H1 (cell line): ENCODE results near the gene MARCHF3. TPM values are rescaled to one million over a fixed set of nuclear protein-coding genes. Genes with fewer than 3 reads are reported as not detected.

ENCODE experiments used
- TBP ChIP-seq: IDR thresholded peaks from 2 replicates; pipeline ENCODE4 v1.6.1; 2011; ENCODE audit warnings: low read depth, low read length, improper control_type of control experiment
- polyA plus RNA-seq, 7 experiments: library from polyadenylated mRNA; depleted of rRNA in 3 of 7; stranded (reverse) in 5 of 7; unstranded in 2 of 7; fragments of >200 nt in 5 of 7; fragments of 200-250 nt in 2 of 7; gene quantifications; 1 replicate in 5 of 7; 2 replicates in 1 of 7; 4 replicates in 1 of 7; pipeline versions ENCODE4 v1.2.1 to v1.2.3, GENCODE V29; 2011 to 2013; ENCODE audit warnings: missing spikeins in 2 of 7, mixed read lengths in 2 of 7
- total RNA-seq: library from RNA; stranded (reverse); fragmentation: NEBNext Ultra II Directional; extraction: Animal tissue kit (Norgen Biotek cat#: 25700); gene quantifications from 2 replicates; pipeline ENCODE4 v1.2.1, GENCODE V29; 2021
- TF ChIP-seq, protein P1 (sequence below): fragments of 300-600 bp; sonication (generic); IDR thresholded peaks from 2 replicates; pipeline ENCODE4 v1.7.1; 2012; ENCODE audit warnings: low read length, moderate library complexity, mild to moderate bottlenecking, inconsistent platforms; ENCODE audit not compliant: insufficient replicate concordance

MARCHF3 gene
- total and polyA plus RNA-seq, 2 of the 8 experiments (the other 6 are each of a cell fraction or from before 2014, with no cell fraction given), result 12.0 to 16.9 TPM

DNA sequence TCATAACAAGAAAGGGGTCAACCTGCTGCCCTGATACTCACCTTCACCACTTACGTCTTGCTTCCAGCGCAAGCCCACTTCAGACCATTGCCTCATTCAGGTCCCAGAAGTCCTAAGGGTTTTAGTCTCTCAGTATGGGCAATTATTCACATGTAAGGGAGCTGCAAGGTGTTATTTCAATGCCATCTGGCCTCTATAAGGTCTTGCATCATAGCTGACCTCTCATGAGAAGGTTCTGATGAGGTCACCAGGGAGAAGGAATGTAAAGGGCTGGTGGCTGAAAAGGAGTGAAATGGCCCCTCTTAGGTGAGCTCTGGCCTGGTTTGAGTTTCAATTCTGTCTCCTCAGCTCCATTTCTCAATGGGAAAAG is 1.5 kb upstream of the MARCHF3 start (continued):
- TF ChIP-seq, protein P1, sequence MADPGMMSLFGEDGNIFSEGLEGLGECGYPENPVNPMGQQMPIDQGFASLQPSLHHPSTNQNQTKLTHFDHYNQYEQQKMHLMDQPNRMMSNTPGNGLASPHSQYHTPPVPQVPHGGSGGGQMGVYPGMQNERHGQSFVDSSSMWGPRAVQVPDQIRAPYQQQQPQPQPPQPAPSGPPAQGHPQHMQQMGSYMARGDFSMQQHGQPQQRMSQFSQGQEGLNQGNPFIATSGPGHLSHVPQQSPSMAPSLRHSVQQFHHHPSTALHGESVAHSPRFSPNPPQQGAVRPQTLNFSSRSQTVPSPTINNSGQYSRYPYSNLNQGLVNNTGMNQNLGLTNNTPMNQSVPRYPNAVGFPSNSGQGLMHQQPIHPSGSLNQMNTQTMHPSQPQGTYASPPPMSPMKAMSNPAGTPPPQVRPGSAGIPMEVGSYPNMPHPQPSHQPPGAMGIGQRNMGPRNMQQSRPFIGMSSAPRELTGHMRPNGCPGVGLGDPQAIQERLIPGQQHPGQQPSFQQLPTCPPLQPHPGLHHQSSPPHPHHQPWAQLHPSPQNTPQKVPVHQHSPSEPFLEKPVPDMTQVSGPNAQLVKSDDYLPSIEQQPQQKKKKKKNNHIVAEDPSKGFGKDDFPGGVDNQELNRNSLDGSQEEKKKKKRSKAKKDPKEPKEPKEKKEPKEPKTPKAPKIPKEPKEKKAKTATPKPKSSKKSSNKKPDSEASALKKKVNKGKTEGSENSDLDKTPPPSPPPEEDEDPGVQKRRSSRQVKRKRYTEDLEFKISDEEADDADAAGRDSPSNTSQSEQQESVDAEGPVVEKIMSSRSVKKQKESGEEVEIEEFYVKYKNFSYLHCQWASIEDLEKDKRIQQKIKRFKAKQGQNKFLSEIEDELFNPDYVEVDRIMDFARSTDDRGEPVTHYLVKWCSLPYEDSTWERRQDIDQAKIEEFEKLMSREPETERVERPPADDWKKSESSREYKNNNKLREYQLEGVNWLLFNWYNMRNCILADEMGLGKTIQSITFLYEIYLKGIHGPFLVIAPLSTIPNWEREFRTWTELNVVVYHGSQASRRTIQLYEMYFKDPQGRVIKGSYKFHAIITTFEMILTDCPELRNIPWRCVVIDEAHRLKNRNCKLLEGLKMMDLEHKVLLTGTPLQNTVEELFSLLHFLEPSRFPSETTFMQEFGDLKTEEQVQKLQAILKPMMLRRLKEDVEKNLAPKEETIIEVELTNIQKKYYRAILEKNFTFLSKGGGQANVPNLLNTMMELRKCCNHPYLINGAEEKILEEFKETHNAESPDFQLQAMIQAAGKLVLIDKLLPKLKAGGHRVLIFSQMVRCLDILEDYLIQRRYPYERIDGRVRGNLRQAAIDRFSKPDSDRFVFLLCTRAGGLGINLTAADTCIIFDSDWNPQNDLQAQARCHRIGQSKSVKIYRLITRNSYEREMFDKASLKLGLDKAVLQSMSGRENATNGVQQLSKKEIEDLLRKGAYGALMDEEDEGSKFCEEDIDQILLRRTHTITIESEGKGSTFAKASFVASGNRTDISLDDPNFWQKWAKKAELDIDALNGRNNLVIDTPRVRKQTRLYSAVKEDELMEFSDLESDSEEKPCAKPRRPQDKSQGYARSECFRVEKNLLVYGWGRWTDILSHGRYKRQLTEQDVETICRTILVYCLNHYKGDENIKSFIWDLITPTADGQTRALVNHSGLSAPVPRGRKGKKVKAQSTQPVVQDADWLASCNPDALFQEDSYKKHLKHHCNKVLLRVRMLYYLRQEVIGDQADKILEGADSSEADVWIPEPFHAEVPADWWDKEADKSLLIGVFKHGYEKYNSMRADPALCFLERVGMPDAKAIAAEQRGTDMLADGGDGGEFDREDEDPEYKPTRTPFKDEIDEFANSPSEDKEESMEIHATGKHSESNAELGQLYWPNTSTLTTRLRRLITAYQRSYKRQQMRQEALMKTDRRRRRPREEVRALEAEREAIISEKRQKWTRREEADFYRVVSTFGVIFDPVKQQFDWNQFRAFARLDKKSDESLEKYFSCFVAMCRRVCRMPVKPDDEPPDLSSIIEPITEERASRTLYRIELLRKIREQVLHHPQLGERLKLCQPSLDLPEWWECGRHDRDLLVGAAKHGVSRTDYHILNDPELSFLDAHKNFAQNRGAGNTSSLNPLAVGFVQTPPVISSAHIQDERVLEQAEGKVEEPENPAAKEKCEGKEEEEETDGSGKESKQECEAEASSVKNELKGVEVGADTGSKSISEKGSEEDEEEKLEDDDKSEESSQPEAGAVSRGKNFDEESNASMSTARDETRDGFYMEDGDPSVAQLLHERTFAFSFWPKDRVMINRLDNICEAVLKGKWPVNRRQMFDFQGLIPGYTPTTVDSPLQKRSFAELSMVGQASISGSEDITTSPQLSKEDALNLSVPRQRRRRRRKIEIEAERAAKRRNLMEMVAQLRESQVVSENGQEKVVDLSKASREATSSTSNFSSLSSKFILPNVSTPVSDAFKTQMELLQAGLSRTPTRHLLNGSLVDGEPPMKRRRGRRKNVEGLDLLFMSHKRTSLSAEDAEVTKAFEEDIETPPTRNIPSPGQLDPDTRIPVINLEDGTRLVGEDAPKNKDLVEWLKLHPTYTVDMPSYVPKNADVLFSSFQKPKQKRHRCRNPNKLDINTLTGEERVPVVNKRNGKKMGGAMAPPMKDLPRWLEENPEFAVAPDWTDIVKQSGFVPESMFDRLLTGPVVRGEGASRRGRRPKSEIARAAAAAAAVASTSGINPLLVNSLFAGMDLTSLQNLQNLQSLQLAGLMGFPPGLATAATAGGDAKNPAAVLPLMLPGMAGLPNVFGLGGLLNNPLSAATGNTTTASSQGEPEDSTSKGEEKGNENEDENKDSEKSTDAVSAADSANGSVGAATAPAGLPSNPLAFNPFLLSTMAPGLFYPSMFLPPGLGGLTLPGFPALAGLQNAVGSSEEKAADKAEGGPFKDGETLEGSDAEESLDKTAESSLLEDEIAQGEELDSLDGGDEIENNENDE, result no peak
- TF ChIP-seq TBP, result no peak
- TF ChIP-seq, all 59 proteins: peak for 1
